Glomerular visceral epithelial cell (primary cell): ENCODE results near the gene DNAJC24.

Source experiments
- DNase-seq: peaks from one replicate; pipeline ENCODE4 v3.0.0-alpha.2; 2016; ENCODE audit errors: extremely low spot score

DNAJC24 gene

GRCh38 chr11:31415435-31415834 is 45.8 kb downstream of the DNAJC24 start:
- DNase-seq = no peak

DNA sequence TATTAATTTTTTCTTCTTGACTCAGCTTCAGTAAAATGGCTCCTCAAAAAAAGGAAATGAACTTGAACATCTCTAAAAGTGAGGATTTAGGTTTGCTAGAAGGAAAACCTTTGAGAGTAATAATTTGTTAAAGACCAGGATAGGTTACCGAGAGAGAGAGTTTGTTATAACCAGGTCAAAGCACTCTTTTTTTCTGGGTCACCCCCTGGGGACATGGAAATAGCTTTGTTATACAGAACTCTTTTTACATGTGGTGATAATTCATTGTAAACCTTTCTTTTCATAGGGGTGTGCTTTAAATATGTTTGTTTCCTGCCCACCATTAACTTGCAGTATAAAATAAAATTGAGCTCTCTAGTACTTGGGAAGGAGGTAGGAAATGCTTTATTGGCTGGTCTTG is 47.7 kb downstream of the DNAJC24 start:
- no peak for DNase-seq

DNA sequence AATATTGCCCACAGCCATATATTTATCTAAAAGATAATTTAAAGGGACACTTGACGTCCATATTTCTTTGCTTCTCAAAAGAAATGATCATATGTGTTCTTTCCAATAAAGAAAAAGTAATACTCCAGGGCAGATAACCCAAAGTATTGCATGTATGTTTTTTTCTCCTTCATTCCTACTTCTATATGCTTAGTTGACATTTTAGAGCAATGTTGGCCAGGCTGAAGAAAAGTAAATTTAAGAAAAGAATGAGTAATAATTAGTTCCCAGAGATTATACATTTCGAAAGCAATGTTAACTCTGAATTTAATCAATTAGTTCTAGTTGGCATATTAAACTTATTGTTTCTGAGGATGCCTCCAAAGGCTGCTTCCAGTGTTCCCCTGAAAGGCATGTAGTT is 48.2 kb downstream of the DNAJC24 start:
- DNase-seq = no peak

- no peak for DNase-seq
Measured at GRCh38 chr11:31419138-31419537, 49.5 kb downstream of the DNAJC24 start.

DNA sequence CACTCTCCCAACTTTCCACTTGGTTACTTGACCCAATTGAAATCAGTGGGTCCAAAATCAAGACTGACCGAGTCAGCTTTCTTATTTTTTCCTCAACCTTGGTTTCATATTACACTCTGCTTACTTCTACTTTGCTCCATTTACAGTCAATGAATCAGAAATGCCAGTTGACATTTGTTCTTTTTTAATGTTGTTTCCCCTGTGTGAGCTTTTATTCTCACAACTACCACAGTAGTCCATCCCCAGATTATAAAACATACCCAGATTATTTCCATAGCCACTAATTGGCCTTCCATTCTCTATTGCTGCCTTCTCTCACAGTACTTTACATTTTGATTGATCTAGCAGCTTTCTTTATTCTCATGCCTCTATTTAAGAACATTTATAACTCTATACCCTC is 50.0 kb downstream of the DNAJC24 start:
- no peak for DNase-seq

- DNase-seq = no peak
Measured at GRCh38 chr11:31421820-31422219, 52.2 kb downstream of the DNAJC24 start.

DNA sequence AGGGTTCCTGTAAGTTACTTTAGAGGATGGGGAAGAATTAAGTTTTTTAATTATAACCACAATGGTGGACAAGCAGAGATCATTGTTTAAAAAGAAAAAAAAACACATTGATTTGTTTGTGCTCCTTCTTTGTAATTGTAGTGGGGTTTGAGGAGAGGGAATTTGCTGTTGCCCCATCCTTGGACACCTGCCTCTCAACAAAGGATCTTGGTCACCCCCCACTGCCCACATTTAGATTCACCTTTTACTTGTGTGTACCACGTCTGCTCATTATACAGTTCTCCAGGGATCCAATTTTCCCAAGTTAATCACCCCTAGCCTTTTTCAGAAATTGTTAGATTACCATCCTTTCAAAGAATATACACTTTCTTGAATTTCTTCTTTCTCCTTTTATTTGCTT is 53.0 kb downstream of the DNAJC24 start:
- no peak for DNase-seq

- no peak for DNase-seq
Measured at GRCh38 chr11:31424652-31425051, 55.0 kb downstream of the DNAJC24 start.

DNA sequence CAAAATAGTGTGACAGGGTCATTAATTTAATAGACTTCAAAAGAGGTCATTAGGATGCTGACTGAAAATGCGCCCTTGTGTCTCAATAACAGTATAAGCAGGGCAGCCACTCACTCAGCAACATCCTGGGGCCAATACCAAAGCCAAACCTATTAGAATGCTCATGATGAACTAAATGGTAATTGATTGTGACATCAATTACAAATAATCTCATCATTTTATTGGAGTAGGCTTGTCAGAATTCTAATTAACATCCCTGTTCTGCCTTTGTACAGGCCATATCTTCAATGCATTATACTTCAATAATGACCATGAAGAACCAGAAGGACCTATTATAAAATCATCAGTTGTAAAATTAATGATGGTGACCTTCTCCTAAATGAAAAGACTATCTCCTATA is 64.2 kb downstream of the DNAJC24 start:
- no peak for DNase-seq

- peak; percentile 6 for DNase-seq
Measured at GRCh38 chr11:31437742-31438435, 68.2 kb downstream of the DNAJC24 start.

- DNase-seq = no peak
Measured at GRCh38 chr11:31441296-31441695, 71.6 kb downstream of the DNAJC24 start.

- no peak for DNase-seq
Measured at GRCh38 chr11:31442086-31442485, 72.4 kb downstream of the DNAJC24 start.

GRCh38 chr11:31443802-31444201 is 74.1 kb downstream of the DNAJC24 start:
- DNase-seq = no peak

GRCh38 chr11:31445621-31446020 is 76.0 kb downstream of the DNAJC24 start:
- peak; percentile 31 for DNase-seq

DNA sequence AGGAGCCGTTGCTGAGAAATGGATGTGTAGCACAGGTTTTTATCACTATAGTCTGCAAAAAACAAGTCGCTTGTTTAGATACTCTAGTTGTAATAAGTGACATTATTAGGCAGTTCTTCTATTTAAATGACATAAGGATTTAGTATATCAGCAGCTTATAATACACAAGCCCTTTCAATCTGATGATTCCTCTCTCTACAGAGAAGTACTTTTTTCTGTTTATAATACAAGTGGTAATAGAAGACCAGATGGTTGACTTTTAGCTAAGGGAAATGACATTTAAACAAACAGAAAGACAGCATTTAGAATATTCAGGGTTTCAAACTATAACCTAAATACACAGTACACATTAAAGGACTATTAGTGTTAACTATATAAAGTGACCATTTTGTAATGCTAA is 79.4 kb downstream of the DNAJC24 start:
- DNase-seq = no peak

DNA sequence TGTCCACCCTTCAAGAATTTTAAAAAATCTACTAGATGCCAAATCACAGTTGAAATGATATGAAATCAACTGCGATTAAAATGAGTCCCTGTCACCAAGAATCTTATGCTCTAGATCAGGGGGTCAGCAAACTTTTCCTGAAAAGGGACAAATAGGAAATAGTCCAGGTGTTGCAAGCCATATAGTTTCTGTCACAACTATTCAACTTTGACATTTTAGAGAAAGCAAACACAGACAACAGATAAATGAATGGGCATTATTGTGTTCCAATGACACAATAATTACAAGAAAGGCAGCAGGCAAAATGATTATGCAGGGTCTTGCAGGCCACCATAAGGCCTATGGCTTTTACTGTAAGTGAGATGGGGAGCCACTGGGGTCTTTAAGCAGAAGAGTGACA is 81.2 kb downstream of the DNAJC24 start:
- no peak for DNase-seq

- no peak for DNase-seq
Measured at GRCh38 chr11:31455177-31455576, 85.5 kb downstream of the DNAJC24 start.

- no peak for DNase-seq
Measured at GRCh38 chr11:31464436-31464835, 94.8 kb downstream of the DNAJC24 start.

- no peak for DNase-seq
Measured at GRCh38 chr11:31474083-31474482, 104.4 kb downstream of the DNAJC24 start.

- no peak for DNase-seq
Measured at GRCh38 chr11:31477528-31478222, 108.0 kb downstream of the DNAJC24 start.

GRCh38 chr11:31478223-31478590 is 108.5 kb downstream of the DNAJC24 start:
- no peak for DNase-seq

DNA sequence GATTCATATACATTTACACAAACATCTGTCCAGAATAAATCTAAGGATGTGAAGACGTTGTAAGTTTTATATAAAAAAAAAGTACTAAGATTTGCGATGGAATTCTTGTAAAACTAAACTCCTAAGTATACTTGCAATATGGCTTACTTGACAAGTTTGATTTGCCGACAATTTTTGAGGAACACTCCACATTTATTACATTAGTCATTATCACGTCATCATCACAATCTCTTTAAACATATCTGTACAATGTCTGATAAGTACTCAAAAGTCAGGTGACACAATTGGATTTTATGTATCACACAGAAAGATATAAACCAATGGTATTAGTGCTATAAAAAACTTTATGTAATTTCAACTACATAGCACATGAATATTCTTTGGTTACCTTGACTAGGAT is 109.4 kb downstream of the DNAJC24 start:
- DNase-seq = no peak

DNA sequence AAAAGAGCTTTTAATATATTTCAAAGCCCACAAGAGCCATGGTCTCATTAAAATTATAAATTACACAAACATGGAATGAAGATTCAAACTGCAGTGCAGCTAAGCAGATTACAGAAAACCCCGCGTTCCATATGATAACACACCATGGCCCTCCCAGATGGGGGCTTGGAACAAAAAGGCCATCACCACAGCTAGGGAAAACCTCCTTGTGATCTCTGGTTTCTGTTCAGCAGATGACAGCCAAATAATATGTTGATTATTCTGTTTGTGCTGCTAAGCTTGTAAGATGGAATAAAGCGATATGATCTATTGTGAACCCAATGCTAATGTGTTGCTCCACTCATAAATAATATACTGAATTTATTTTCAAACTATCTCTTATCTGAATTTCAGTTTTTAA is 111.3 kb downstream of the DNAJC24 start:
- no peak for DNase-seq
